Stimulated activated CD4-positive, alpha-beta T cell treated with anti-CD3 and anti-CD28 coated beads, Interleukin-2, amount 100 ng/mL, for 24 hours (primary cell): ENCODE data around the gene TOP2A.
A peak's percentile ranks its signal among the peaks of the same experiment; 100 is the strongest.
"Not testable (repeated sequence)": the region's sequence is repeated elsewhere in the genome, so short reads cannot be mapped to it uniquely, and the experiment has no call there.

ENCODE experiments used
- DNase-seq, 2 donors: peaks; one replicate each; pipeline ENCODE4 v3.0.0-alpha.2; 2020

Gene TOP2A

DNA sequence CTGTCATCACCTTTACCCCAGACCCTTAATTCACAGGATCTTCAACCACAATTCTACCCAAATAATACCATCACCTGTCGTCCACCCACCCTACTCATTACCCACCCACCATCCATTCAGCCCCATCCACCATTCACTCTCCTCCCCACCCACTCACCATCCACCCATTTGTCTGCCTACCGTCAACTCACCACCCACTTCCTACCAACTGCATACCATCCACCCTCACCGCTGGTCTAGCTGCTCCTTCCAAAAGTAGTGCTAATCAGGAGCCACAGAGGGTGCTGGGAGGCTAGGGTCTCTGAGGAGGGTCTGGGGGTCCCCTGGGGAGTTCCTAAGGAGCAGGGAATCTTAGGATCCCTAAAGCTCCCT is 13.5 kb upstream of the TOP2A start:
- no peak for DNase-seq

- DNase-seq: no peak
These were observed 12.9 kb upstream of the TOP2A start for GRCh38 chr17:40430272-40431230.

DNA sequence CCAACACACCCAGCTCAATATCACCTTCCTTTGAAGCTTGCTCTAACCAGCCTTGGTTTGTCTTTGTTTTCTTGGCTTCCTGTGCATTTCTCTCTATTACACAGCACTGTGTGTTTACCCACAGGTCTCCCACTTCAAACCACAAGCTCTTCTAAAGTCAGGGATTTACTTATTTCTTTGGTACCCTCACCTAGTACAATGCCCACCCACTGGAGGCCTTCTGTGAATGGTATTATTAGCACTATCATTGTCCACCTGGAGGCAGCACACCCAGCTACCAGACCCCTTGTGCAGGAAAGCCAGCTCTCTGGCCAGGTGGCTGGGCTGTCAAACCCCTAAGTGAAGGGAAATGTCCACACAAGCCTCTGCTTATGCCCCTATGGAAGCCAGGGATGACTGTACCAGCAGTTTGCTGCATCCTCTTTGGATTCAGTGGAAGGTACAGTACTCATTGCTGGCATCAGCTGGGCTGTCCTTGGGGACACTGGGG is 9.4 kb upstream of the TOP2A start:
- no peak for DNase-seq

GRCh38 chr17:40425741-40426140 is 8.0 kb upstream of the TOP2A start:
- no peak for DNase-seq

DNA sequence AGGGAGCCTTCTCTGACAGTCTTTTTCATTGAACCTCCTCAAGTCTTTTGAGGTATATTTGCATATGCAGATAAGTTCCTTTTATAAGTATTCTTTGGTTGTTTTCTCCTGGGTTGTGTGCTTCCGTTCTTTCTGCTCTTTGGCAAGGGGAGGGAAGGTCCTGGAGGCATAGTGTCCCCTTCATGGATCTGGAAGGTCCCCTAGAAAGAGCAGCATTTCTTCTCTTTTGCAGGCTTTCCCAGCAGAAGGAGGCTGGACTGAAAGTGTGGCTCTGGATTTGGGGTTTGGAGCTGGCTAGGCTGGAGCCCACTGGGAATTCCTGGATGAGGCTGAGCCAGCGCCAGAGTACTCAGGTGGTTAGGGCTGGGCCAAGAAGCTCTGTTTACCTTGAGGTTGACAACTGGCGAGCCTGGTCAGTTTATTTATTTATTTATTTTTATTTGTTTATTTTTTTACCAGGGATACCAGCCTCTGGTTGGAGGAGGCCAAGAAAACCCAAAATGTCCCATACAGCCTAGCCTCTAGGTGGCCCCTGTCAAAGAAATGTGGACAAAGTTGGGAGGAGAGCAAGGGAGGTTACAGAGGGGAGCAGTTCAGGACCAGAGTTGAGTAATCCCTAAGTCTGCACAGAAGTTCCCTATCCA is 5.4 kb upstream of the TOP2A start:
- DNase-seq: no peak

DNA sequence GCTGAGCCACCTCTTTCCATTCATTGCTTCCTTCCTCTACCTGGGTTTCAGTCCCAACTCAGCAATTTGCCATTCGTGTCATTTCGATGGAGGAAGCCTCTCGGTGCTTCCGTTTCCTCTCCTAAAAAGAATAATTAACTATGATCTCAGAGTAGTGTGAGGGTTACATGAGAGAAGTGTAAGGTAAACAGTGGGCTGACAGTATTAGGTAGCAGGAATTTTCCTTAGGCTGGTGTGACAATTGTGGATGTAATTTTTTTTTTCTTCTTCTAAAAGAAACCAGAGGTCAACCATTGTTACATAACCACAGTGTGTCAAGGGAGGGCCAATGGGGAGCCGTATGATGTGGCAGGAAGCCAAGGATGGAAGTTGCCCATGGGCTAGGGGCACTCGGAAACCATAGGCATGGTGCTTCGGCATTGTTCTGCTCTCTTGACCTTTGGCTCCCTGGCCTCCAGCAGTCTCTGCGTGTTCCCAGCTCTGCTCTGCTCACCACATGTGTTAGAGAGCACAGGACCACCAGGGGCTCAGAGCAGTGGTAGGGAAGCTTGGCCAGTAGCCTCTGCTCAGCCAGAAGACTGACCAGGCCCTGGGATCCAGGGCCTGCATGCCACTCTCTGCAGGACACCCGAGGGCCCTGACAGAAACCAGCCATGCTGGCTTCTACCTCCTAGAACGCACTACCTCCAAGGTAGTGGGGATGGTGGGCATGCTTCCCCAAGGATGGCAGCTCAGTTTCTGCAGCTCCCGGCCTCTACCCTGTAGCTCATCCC is 2.0 kb upstream of the TOP2A start:
- no peak for DNase-seq

DNA sequence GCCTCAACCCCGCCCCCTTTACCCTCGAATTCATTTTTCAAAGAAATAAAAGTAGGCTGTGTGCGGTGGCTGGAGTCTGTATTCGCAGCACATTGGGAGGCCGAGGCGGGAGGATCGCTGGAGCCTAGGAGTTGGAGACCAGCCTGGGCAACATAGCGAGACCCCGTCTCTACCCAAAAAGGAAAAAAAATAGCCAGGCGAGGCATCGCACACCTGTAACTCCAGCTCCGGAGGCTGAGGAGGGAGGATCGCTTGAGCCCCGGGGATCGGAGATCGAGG is 671 bp upstream of the TOP2A start:
- peak in 1 of 2 donors; percentile 28 for DNase-seq

- DNase-seq: no peak
These were observed 463 bp downstream of the TOP2A start for GRCh38 chr17:40417258-40417608.

- DNase-seq: no peak
These were observed 1.0 kb downstream of the TOP2A start for GRCh38 chr17:40416671-40417070.

DNA sequence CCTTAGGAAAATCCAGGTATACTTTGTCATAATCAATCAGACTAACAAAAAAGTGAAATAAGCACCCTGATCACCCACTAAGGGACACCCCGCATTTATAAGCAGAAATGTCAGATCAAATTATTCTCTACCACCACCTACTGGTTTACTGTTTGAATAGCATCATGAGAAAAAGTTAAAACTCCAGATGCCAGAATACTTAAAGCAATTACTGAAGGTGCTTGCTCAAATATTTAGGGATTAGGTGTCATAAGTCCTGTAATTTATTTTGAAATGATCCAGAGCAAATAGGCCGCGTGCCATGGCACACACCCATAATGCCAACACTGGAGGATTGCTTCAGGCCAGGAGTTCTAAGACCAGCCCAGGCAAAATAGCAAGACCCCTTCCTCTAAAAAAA is 2.3 kb downstream of the TOP2A start:
- DNase-seq: no peak

DNA sequence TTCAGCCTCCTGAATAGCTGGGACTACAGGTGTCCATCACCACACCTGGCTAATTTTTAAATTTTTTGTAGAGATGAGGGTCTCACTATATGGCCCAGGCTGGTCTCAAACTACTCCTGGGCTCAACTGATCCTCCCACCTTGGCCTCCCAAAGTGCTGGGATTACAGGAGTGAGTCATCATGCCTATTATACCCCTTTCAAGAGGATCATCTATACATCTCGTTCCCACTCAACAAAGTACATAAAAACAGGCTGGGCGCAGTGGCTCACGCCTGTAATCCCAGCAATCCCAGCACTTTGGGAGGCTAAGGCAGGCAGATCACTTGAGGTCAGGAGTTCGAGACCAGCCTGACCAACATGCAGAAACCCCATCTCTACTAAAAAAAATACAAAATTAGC is 3.4 kb downstream of the TOP2A start:
- not testable (repeated sequence) for DNase-seq

DNA sequence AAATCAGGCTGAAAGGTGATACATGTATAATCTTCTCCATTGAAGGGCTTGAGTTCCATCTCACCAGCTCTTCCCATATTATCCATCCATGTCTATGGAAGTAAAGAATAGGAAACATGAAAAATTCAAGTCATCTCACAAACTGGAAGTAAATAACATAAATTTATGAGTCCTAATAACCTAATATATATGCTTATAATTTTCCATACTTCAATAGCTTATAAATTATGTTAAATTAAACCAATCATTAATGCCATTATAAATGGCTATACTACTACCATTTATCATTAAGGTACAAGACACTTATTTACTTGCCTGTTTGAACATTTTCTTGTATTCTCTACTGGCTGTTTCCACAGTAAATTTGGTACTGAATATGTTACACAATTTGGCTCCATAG is 4.8 kb downstream of the TOP2A start:
- no peak for DNase-seq

DNA sequence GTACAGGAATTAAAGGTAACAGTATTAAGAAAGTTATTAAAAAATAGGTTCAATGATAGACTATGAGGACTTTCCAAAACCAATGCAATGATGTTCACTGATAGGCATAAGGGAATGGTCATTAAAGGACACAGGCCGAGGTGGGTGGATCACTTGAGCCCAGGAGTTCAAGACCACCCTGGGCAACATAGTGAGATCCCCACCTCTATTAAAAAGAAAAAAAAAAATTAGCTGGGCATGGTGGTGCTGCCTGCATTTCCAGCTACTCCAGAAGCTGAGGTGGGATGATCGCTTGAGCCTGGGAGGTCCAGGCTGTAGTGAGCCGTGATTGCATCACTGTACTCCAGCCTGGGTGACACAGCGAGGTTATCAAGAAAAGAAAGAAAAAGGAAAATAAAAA is 5.9 kb downstream of the TOP2A start:
- no peak for DNase-seq

GRCh38 chr17:40410082-40410481 is 7.6 kb downstream of the TOP2A start:
- DNase-seq: no peak

DNA sequence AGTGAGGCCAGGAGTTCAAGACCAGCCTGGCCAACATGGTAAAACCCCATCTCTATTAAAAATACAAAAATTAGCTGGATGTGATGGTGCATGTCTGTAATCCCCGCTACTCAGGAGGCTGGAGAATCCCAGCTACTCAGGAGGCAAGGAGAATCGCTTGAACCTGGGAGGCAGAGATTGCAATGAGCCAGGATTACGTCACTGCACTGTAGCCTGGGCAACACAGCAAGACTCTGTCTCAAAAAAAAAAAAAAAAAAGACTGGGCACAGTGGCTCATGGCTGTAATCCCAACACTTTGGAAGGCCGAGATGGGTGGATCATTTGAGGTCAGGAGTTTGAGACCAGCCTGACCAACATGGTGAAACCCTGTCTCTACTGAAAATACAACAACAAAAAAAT is 8.2 kb downstream of the TOP2A start:
- DNase-seq: not testable (repeated sequence)

DNA sequence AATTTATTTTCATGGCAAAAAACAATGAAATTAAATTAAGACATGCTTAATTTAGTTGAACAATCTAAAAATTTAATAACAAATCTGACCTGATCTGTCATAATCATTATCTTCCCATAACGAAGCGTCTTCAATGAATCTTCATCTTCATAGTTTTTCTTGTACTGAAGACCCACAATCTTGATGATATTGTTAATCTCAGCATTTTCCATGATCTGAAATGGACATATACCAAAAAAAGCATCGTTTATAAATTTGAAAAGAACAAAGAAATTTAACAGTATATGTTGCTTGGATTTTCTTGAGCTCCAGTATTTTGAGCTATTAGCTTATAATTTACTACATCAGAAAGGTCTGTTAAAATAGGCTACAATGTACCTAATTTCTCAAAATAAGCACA is 10.2 kb downstream of the TOP2A start:
- DNase-seq: no peak

- DNase-seq: no peak
These were observed 13.7 kb downstream of the TOP2A start for GRCh38 chr17:40404003-40404402.

DNA sequence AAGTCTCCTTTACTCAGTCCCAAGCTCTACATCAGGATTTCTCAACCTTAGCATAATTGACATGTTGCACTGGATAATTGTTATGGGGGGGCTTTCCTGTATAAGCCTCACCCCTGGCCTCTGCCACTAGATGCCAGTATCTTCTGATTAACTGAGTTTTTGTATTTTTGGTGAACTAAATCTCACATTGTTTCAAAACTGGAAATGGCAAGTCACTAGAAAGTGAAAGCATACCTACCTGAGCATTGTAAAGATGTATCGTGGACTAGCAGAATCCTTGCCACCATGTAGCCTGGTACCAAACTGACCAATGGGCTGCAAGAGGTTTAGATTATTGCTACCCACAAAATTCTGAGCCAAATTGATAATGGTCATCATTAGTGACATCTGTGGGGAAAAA is 15.0 kb downstream of the TOP2A start:
- DNase-seq: no peak

GRCh38 chr17:40399185-40399584 is 18.5 kb downstream of the TOP2A start:
- DNase-seq: no peak

GRCh38 chr17:40386555-40386954 is 31.1 kb downstream of the TOP2A start:
- DNase-seq: not testable (repeated sequence)

DNA sequence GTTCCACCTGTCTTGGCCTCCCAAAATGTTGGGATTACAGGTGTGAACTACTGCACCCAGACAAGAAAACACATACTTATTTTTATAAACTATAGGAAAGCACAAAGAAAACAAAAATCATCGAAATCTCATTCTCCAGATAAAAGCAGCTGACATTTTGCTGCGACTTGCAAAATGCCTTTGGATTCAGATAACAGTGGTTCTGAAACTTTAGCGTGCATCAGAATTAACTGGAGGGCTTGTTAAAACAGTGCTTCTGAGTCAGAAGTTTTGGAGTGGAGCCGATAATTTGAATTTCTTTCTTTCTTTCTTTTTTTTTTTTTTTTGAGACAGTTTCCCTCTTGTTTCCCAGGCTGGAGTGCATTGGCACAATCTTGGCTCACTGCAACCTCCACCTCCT is 35.4 kb downstream of the TOP2A start:
- no peak for DNase-seq

DNA sequence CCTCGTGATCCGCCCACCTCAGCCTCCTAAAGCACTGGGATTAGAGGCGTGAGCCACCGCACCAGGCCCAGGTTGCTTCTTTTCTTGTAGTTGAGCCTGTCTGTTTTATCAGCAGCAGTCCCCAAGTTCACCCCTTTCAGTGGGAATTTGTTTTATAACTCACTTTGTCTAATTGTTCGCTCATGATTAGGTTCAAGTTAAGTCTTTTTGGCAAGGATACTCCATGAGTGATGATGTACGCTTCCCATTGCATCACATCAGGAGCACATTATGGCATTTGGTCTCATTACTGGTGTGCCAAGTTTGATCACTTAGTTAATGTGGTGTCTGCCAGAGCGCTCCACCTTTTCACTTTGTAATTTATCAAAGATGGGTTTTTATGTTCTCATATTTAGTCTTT is 38.7 kb downstream of the TOP2A start:
- DNase-seq: no peak

DNA sequence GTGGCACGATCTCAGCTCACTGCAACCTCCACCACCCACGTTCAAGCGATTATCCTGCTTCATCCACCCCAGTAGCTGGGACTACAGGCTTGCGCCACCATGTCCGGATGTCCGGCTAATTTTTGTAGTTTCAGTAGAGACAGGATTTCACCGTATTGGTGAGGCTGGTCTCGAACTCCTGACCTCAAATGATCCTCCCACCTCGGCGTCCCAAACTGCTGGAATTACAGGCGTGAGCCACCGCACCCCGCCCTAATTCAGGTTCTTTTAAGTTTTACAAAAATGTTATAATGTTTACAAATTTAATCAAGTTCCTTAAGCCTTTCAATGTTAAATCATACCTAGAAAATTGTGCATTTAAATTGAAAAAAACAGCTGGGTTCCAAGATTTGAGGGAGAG is 39.9 kb downstream of the TOP2A start:
- no peak for DNase-seq

DNA sequence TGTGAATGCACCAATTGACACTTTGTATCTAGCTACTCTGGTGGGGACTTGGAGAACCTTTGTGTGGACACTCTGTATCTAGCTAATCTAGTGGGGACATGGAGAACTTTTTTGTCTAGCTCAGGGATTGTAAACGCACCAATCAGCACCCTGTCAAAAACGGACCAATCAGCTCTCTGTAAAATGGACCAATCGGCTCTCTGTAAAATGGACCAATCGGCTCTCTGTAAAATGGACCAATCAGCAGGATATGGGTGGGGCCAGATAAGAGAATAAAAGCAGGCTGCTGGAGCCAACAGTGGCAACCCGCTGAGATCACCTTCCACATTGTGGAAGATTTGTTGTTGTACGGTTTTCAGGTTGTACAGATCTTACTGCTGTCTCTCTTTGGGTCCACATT is 41.2 kb downstream of the TOP2A start:
- peak in 1 of 2 donors; percentile 15 for DNase-seq
